Lower leg skin (tissue), 3 donors: Measurements from ENCODE around the gene ZBTB32.

Source experiments
- POLR2A ChIP-seq, 2 donors: fragments of 450-650 bp; IDR thresholded peaks; one replicate each; pipeline ENCODE4 v1.6.1; 2016 to 2017; ENCODE audit warnings: antibody characterized with exemption in 2 of 2, mild to moderate bottlenecking in 1 of 2, moderate library complexity in 1 of 2
- TF ChIP-seq, protein P1 (sequence below), 3 donors: fragments of 450-650 bp; IDR thresholded peaks; one replicate each; pipeline ENCODE4 v1.5.1; 2016; ENCODE audit warnings: antibody characterized with exemption in 3 of 3, mild to moderate bottlenecking in 3 of 3, moderate library complexity in 2 of 3

DNA sequence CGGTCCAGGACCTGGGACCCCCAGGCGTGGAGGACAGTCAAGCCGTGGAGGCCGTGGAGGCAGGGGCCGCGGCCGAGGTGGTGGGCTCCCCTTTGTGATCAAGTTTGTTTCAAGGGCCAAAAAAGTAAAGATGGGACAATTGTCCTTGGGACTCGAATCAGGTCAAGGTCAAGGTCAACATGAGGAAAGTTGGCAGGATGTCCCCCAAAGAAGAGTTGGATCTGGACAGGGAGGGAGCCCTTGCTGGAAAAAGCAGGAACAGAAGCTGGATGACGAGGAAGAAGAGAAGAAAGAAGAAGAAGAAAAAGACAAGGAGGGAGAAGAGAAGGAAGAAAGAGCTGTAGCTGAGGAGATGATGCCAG, 15.8 kb downstream of the ZBTB32 start:
- TF ChIP-seq POLR2A (IDR thresholded peaks at IDR 0.05) = no peak
- TF ChIP-seq, protein P1, sequence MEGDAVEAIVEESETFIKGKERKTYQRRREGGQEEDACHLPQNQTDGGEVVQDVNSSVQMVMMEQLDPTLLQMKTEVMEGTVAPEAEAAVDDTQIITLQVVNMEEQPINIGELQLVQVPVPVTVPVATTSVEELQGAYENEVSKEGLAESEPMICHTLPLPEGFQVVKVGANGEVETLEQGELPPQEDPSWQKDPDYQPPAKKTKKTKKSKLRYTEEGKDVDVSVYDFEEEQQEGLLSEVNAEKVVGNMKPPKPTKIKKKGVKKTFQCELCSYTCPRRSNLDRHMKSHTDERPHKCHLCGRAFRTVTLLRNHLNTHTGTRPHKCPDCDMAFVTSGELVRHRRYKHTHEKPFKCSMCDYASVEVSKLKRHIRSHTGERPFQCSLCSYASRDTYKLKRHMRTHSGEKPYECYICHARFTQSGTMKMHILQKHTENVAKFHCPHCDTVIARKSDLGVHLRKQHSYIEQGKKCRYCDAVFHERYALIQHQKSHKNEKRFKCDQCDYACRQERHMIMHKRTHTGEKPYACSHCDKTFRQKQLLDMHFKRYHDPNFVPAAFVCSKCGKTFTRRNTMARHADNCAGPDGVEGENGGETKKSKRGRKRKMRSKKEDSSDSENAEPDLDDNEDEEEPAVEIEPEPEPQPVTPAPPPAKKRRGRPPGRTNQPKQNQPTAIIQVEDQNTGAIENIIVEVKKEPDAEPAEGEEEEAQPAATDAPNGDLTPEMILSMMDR (IDR thresholded peaks at IDR 0.05) = no peak
